B cell (primary cell): ENCODE results near the gene SH3GL1. TPM values are rescaled to one million over a fixed set of nuclear protein-coding genes. Genes with fewer than 3 reads are reported as not detected.

Experiments
- ATAC-seq: fragments of 200-7000 bp; cut with Tn5 transposase; one replicate; pipeline ENCODE4 v1.10.0; 2021; ENCODE audit warnings: low read depth, mild to moderate bottlenecking, moderate number of reproducible peaks, moderate library complexity
- CTCF ChIA-PET: fragments of 350-600 bp; sonication (Branson Sonifier 250); formaldehyde crosslinking; loops from one replicate; lab custom pipeline; 2021; ENCODE audit warnings: antibody characterized with exemption, inconsistent platforms; lab: Charles Lee
- POLR2A ChIA-PET: fragments of 350-600 bp; sonication (Branson Sonifier 250); formaldehyde crosslinking; loops from one replicate; lab custom pipeline; 2021; ENCODE audit warnings: antibody characterized with exemption; lab: Charles Lee
- DNase-seq: peaks from one replicate; pipeline ENCODE4 v3.0.0; 2013
- H2AFZ ChIP-seq: 2 replicates; pipeline ENCODE4 v1.6.1; 2012; ENCODE audit warnings: mild to moderate bottlenecking, low read depth, low read length; ENCODE audit not compliant: insufficient read depth, poor library complexity, severe bottlenecking
- H3K27ac ChIP-seq, 2 donors: 1 replicate in 1 of 2; 2 replicates in 1 of 2; pipeline ENCODE4 v1.5.1; 2012 to 2013; ENCODE audit warnings: low read length in 2 of 2, mild to moderate bottlenecking in 2 of 2, moderate library complexity in 1 of 2
- H3K27me3 ChIP-seq, 4 experiments: fragments of 200-600 bp in 1 of 4; sonication (generic) in 1 of 4; replicated peaks in 1 of 4; 1 replicate in 2 of 4; 2 replicates in 2 of 4; pipeline versions ENCODE4 v1.6.1 to v1.7.0; 2013 to 2016; ENCODE audit warnings: low read length in 3 of 4, mild to moderate bottlenecking in 2 of 4, mixed read lengths in 1 of 4, moderate library complexity in 1 of 4; ENCODE audit not compliant: insufficient read depth in 4 of 4, control insufficient read depth in 3 of 4; ENCODE audit errors: control extremely low read depth in 1 of 4
- H3K36me3 ChIP-seq, 2 experiments: replicated peaks in 1 of 2; 1 replicate in 1 of 2; 2 replicates in 1 of 2; pipeline versions ENCODE4 v1.6.1 to v1.7.1; 2013; ENCODE audit warnings: low read length in 1 of 2; ENCODE audit not compliant: insufficient read depth in 2 of 2, control insufficient read depth in 1 of 2; ENCODE audit errors: control extremely low read depth in 1 of 2, extremely low read depth in 1 of 2
- H3K4me1 ChIP-seq, 2 donors: fragments of 200-600 bp in 1 of 2; sonication (generic) in 1 of 2; 1 replicate in 1 of 2; 2 replicates in 1 of 2; pipeline versions ENCODE4 v1.5.1 to v1.6.1; 2013 to 2017; ENCODE audit warnings: low read length in 2 of 2; ENCODE audit not compliant: control insufficient read depth in 2 of 2, insufficient read depth in 2 of 2
- H3K4me2 ChIP-seq: replicated peaks from 2 replicates; pipeline ENCODE3; 2012; ENCODE audit warnings: mild to moderate bottlenecking, low read depth, low read length; ENCODE audit not compliant: poor library complexity, severe bottlenecking
- H3K4me3 ChIP-seq, 5 experiments: fragments of 200-600 bp in 1 of 5; sonication (generic) in 1 of 5; 1 replicate in 3 of 5; 2 replicates in 2 of 5; pipeline versions ENCODE4 v1.5.1 to v1.7.0; 2011 to 2016; ENCODE audit warnings: low read length in 4 of 5, mild to moderate bottlenecking in 4 of 5, low read depth in 2 of 5, control low read depth in 1 of 5, moderate library complexity in 1 of 5; ENCODE audit not compliant: insufficient read depth in 1 of 5; ENCODE audit errors: control extremely low read depth in 1 of 5, extremely low read depth in 1 of 5
- H3K79me2 ChIP-seq: fragments of 200-600 bp; sonication (generic); one replicate; pipeline ENCODE4 v1.6.0; 2016; ENCODE audit warnings: low read length; ENCODE audit not compliant: control insufficient read depth, insufficient read depth
- H3K9ac ChIP-seq: fragments of 200-600 bp; sonication (generic); 2 replicates; pipeline ENCODE4 v1.6.1; 2017; ENCODE audit warnings: mild to moderate bottlenecking, low read length, moderate library complexity
- H3K9me3 ChIP-seq, 3 donors: one replicate each; pipeline versions ENCODE4 v1.6.1 to v1.7.1; 2013; ENCODE audit warnings: low read length in 2 of 3; ENCODE audit not compliant: control insufficient read depth in 2 of 3, insufficient read depth in 1 of 3; ENCODE audit errors: control extremely low read depth in 1 of 3
- H4K20me1 ChIP-seq: 2 replicates; pipeline ENCODE4 v1.6.0; 2012; ENCODE audit warnings: mild to moderate bottlenecking, low read length; ENCODE audit not compliant: insufficient read depth, control insufficient read depth, poor library complexity, severe bottlenecking
- H3K27ac Mint-ChIP-seq: one replicate; pipeline ENCODE4 v1.8.0; 2021; ENCODE audit warnings: mixed read lengths
- H3K27me3 Mint-ChIP-seq: one replicate; pipeline ENCODE4 v1.8.0; 2021; ENCODE audit warnings: mixed read lengths
- H3K4me1 Mint-ChIP-seq: one replicate; pipeline ENCODE4 v1.8.0; 2021; ENCODE audit warnings: mixed read lengths
- H3K4me3 Mint-ChIP-seq: one replicate; pipeline ENCODE4 v1.8.0; 2021; ENCODE audit warnings: mixed read lengths
- H3K9me3 Mint-ChIP-seq: one replicate; pipeline ENCODE4 v1.8.0; 2022; ENCODE audit warnings: mixed read lengths; ENCODE audit not compliant: insufficient read depth
- CTCF ChIP-seq: fragments of 200-600 bp; IDR thresholded peaks from one replicate; pipeline ENCODE4 v1.8.0; 2022; ENCODE audit warnings: antibody characterized with exemption, mild to moderate bottlenecking
- EZH2 ChIP-seq: IDR thresholded peaks from 2 replicates; pipeline ENCODE4 v1.6.1; 2012; ENCODE audit warnings: borderline replicate concordance, low read depth, mild to moderate bottlenecking, moderate library complexity, low read length; ENCODE audit not compliant: insufficient read depth, poor library complexity, severe bottlenecking
- WGBS: methylation state at CpG from one replicate; pipeline ENCODE4 v1.1.5; 2013; ENCODE audit warnings: missing lambda C conversion rate; ENCODE audit not compliant: insufficient coverage; 5-methylcytosine and 5-hydroxymethylcytosine counted together
- intact Hi-C: fragments of 100-400 bp; cut with micrococcal nuclease; formaldehyde crosslinking; loops from one replicate; pipeline ENCODE4 v1.10.0; 2022
- polyA plus RNA-seq: library from polyadenylated mRNA; depleted of rRNA; stranded (reverse); fragments of >200 nt; gene quantifications from 2 replicates; pipeline ENCODE4 v1.2.3, GENCODE V29; 2012
- total RNA-seq, 2 donors: library from RNA; stranded (reverse); fragments of 120-200 nt in 1 of 2; gene quantifications; 1 replicate in 1 of 2; 2 replicates in 1 of 2; pipeline versions ENCODE4 v1.2.3 to v1.2.4, GENCODE V29; 2013 to 2022

SH3GL1 gene
- total and polyA plus RNA-seq, 2 donors (not counting 1 experiment from before 2014, with no cell fraction given): 37.2 to 42.4 TPM

GRCh38 chr19:4347521-4347920 lies 52.8 kb downstream of the SH3GL1 start:
- no peaks in the 10 kb centered on the region for H4K20me1 ChIP-seq
- peaks cover 2 to 4% of the 10 kb centered on the region in 2 experiments for H3K36me3 ChIP-seq
- H3K27ac Mint-ChIP-seq: no peak overlapping the region
- H3K9ac ChIP-seq: no peak overlapping the region
- intact Hi-C loops: no loop called here
- no peaks in the 10 kb centered on the region for H3K27me3 ChIP-seq
- H3K27me3 Mint-ChIP-seq: no peaks in the 10 kb centered on the region
- H3K4me1 ChIP-seq: peaks cover 6 to 13% of the 10 kb centered on the region in 2 donors
- DNase-seq (no peak), ATAC-seq (no peak)
- WGBS: 74% methylated on average over 4 of the region's 6 CpGs
- no peak overlapping the region for H3K4me3 Mint-ChIP-seq
- peaks cover 11% of the 10 kb centered on the region for H3K4me1 Mint-ChIP-seq
- ChIA-PET POLR2A (no interaction called here), CTCF (interaction anchor here (0.7 to 2.0 kb wide), 2 partner anchors 81 to 144 kb away, joined by 3 to 7 read pairs; no protein-coding TSS in a partner anchor)
- H3K4me3 ChIP-seq: no peak overlapping the region
- TF ChIP-seq CTCF: no peak
- TF ChIP-seq EZH2: no peak
- no peaks in the 10 kb centered on the region for H3K9me3 Mint-ChIP-seq
- H3K27ac ChIP-seq: no peak overlapping the region
- no peak overlapping the region for H2AFZ ChIP-seq
- H3K79me2 ChIP-seq: peaks cover 9% of the 10 kb centered on the region
- no peaks in the 10 kb centered on the region for H3K9me3 ChIP-seq
- no peak overlapping the region for H3K4me2 ChIP-seq

- TF ChIP-seq EZH2 (no peak), CTCF (no peak)
- Mint-ChIP-seq H3K4me3 (peak overlapping the region; percentile 29), H3K4me1 (peaks cover 14% of the 10 kb centered on the region), H3K27me3 (no peaks in the 10 kb centered on the region), H3K27ac (peak overlapping the region; percentile 37), H3K9me3 (no peaks in the 10 kb centered on the region)
- Histone ChIP-seq H3K4me2 (no peak overlapping the region), H3K9me3 (no peaks in the 10 kb centered on the region), H3K79me2 (peaks cover 9% of the 10 kb centered on the region), H3K27me3 (no peaks in the 10 kb centered on the region), H3K4me3 (no peak overlapping the region), H4K20me1 (no peaks in the 10 kb centered on the region), H3K36me3 (peaks cover 2 to 4% of the 10 kb centered on the region in 2 experiments), H3K9ac (no peak overlapping the region), H2AFZ (no peak overlapping the region), H3K27ac (no peak overlapping the region), H3K4me1 (peaks cover 6 to 19% of the 10 kb centered on the region in 2 donors)
- intact Hi-C loops: no loop called here
- ChIA-PET POLR2A (no interaction called here), CTCF (no interaction called here)
- WGBS: 93% methylated on average over 5 of the region's 6 CpGs
- DNase-seq (no peak), ATAC-seq (no peak)
Observed at GRCh38 chr19:4346020-4346383, 54.3 kb downstream of the SH3GL1 start.
